WTC11 (cell line): ENCODE measurements around the gene SLAMF7. TPM values are rescaled to one million over a fixed set of nuclear protein-coding genes. Genes with fewer than 3 reads are reported as not detected.

Experiments
- ATAC-seq: fragments of 200-7000 bp; cut with Tn5 transposase; 2 replicates; pipeline ENCODE4 v1.10.0; 2021; ENCODE audit warnings: mild to moderate bottlenecking, moderate library complexity
- CTCF ChIA-PET: fragments of 300-600 bp; sonication (Branson Sonifier 250); formaldehyde crosslinking; loops from one replicate; lab custom pipeline; 2021; ENCODE audit warnings: antibody characterized with exemption; lab: Charles Lee
- POLR2A ChIA-PET: fragments of 350-600 bp; sonication (Branson Sonifier 250); formaldehyde crosslinking; loops from one replicate; lab custom pipeline; 2021; ENCODE audit warnings: antibody characterized with exemption; lab: Charles Lee
- DNase-seq: peaks from one replicate; pipeline ENCODE4 v3.0.0; 2021; ENCODE audit warnings: low spot score
- H3K27ac Mint-ChIP-seq: 2 replicates; pipeline ENCODE4 v1.8.0; 2021; ENCODE audit warnings: mixed read lengths
- H3K27me3 Mint-ChIP-seq: 2 replicates; pipeline ENCODE4 v1.8.0; 2021; ENCODE audit warnings: low read depth, mild to moderate bottlenecking, moderate library complexity, mixed read lengths
- H3K36me3 Mint-ChIP-seq: 2 replicates; pipeline ENCODE4 v1.8.0; 2021; ENCODE audit warnings: mixed read lengths
- H3K4me1 Mint-ChIP-seq: 2 replicates; pipeline ENCODE4 v1.8.0; 2022; ENCODE audit warnings: mixed read lengths
- H3K4me3 Mint-ChIP-seq: 2 replicates; pipeline ENCODE4 v1.8.0; 2021; ENCODE audit warnings: mild to moderate bottlenecking, moderate library complexity, mixed read lengths
- H3K9me3 Mint-ChIP-seq: 2 replicates; pipeline ENCODE4 v1.8.0; 2021; ENCODE audit warnings: mixed read lengths
- ATF1 ChIP-seq: sonication (generic); formaldehyde crosslinking; IDR thresholded peaks from 2 replicates; pipeline ENCODE4 v1.8.1; 2023; ENCODE audit warnings: mild to moderate bottlenecking, moderate library complexity, missing genetic modification reagents
- CBFB ChIP-seq: sonication (generic); formaldehyde crosslinking; IDR thresholded peaks from 2 replicates; pipeline ENCODE4 v1.8.1; 2022; ENCODE audit warnings: mild to moderate bottlenecking, low read depth, missing genetic modification reagents
- CREM ChIP-seq: sonication (generic); formaldehyde crosslinking; IDR thresholded peaks from 2 replicates; pipeline ENCODE4 v1.8.1; 2022; ENCODE audit warnings: mild to moderate bottlenecking, missing genetic modification reagents, moderate library complexity
- FOXJ3 ChIP-seq: sonication (generic); formaldehyde crosslinking; IDR thresholded peaks from 2 replicates; pipeline ENCODE4 v1.9.0; 2021; ENCODE audit warnings: missing genetic modification reagents, mild to moderate bottlenecking, borderline replicate concordance
- KAT7 ChIP-seq: sonication (generic); formaldehyde crosslinking; IDR thresholded peaks from 2 replicates; pipeline ENCODE4 v1.8.1; 2023; ENCODE audit warnings: missing genetic modification reagents, mild to moderate bottlenecking, borderline replicate concordance
- MYBL2 ChIP-seq: sonication (generic); formaldehyde crosslinking; IDR thresholded peaks from 2 replicates; pipeline ENCODE4 v1.8.1; 2023; ENCODE audit warnings: mild to moderate bottlenecking, moderate library complexity, missing genetic modification reagents
- NFE2L1 ChIP-seq: sonication (generic); formaldehyde crosslinking; IDR thresholded peaks from 2 replicates; pipeline ENCODE4 v1.8.1; 2023; ENCODE audit warnings: missing genetic modification reagents
- NR2C2 ChIP-seq: sonication (generic); formaldehyde crosslinking; IDR thresholded peaks from 2 replicates; pipeline ENCODE4 v1.8.0; 2022; ENCODE audit warnings: mild to moderate bottlenecking, missing genetic modification reagents
- NR3C1 ChIP-seq: sonication (generic); formaldehyde crosslinking; conservative IDR thresholded peaks from 2 replicates; pipeline ENCODE4 v1.8.1; 2023; ENCODE audit warnings: low read depth, mild to moderate bottlenecking, missing genetic modification reagents
- OVOL2 ChIP-seq: fragments of 250-450 bp; sonication (Bioruptor Pico); IDR thresholded peaks from 2 replicates; pipeline ENCODE4 v1.9.0; 2021; ENCODE audit warnings: mild to moderate bottlenecking, borderline replicate concordance
- ZNF121 ChIP-seq: sonication (generic); formaldehyde crosslinking; IDR thresholded peaks from 2 replicates; pipeline ENCODE4 v1.8.0; 2023; ENCODE audit warnings: missing genetic modification reagents
- ZNF396 ChIP-seq: fragments of 250-450 bp; sonication (Bioruptor Pico); IDR thresholded peaks from 2 replicates; pipeline ENCODE4 v1.8.0; 2021; ENCODE audit warnings: mild to moderate bottlenecking, moderate library complexity, borderline replicate concordance
- ZNF416 ChIP-seq: fragments of 250-450 bp; sonication (Bioruptor Pico); IDR thresholded peaks from 2 replicates; pipeline ENCODE4 v1.9.0; 2021; ENCODE audit warnings: mild to moderate bottlenecking, inconsistent platforms
- ZNF423 ChIP-seq: fragments of 250-450 bp; sonication (Bioruptor Pico); IDR thresholded peaks from 2 replicates; pipeline ENCODE4 v2.1.2; 2022; ENCODE audit warnings: mild to moderate bottlenecking, moderate library complexity
- total RNA-seq: library from RNA; stranded (reverse); gene quantifications from 3 replicates; pipeline ENCODE4 v1.2.3, GENCODE V29; 2021
- TF ChIP-seq, protein P1 (sequence below): sonication (generic); formaldehyde crosslinking; IDR thresholded peaks from 2 replicates; pipeline ENCODE4 v1.8.1; 2022; ENCODE audit warnings: missing genetic modification reagents, borderline replicate concordance
- TF ChIP-seq, protein P2 (sequence below): sonication (generic); formaldehyde crosslinking; IDR thresholded peaks from 2 replicates; pipeline ENCODE4 v1.8.1; 2022; ENCODE audit warnings: mild to moderate bottlenecking, moderate library complexity, missing genetic modification reagents
- TF ChIP-seq, protein P3 (sequence below): sonication (generic); formaldehyde crosslinking; IDR thresholded peaks from 2 replicates; pipeline ENCODE4 v1.8.0; 2022; ENCODE audit warnings: mild to moderate bottlenecking, missing genetic modification reagents
- TF ChIP-seq, protein P4 (sequence below): sonication (generic); formaldehyde crosslinking; IDR thresholded peaks from 2 replicates; pipeline ENCODE4 v1.8.0; 2022; ENCODE audit warnings: mild to moderate bottlenecking, missing genetic modification reagents
- TF ChIP-seq, protein P5 (sequence below): sonication (generic); formaldehyde crosslinking; IDR thresholded peaks from 2 replicates; pipeline ENCODE4 v1.8.1; 2023; ENCODE audit warnings: mild to moderate bottlenecking, missing genetic modification reagents
- TF ChIP-seq, protein P6 (sequence below): sonication (generic); formaldehyde crosslinking; IDR thresholded peaks from 2 replicates; pipeline ENCODE4 v1.8.0; 2023; ENCODE audit warnings: mild to moderate bottlenecking, missing genetic modification reagents
- TF ChIP-seq, protein P7 (sequence below): sonication (generic); formaldehyde crosslinking; IDR thresholded peaks from 2 replicates; pipeline ENCODE4 v1.8.0; 2023; ENCODE audit warnings: missing genetic modification reagents

The SLAMF7 gene
- total RNA-seq, 1 experiment from 2014 or later: 0.15 TPM

DNA sequence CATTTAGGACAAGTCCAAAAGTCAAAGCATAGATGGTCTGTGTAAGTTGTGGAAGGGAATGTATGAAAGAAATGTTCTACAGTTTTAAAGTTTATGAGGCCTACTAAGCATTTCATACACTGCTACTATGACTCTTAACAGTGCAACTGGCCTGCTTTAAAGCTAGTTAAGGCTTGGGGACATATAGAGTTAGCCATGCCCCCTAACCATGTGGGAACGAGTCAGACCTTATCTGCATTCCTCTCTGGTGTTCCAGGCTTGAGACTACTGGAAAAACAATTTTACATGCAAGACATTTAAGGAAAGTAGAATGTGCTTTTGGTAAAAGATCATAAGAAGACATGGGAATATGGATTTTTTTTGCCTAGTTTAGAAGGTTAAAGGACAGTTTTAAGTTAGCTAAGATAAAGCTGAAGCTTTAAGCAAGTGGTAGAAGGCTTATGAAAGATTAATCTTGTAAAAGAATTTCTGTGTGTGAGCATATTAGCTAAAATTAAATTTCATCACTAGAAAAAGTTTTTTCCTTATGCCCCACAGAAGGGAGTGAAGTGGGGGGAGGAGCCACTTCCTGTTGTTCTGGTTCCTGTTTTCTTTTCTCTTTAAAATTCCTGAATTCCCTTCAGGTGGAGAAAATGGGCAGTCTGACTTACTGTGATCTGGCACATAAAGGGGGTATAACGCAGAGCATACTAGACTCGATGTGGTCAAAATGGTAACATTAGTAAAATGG lies 18.5 kb upstream of the SLAMF7 start:
- Mint-ChIP-seq H3K36me3 (peaks cover 14% of the 10 kb centered on the region), H3K9me3 (peaks cover 19% of the 10 kb centered on the region)
- ChIA-PET POLR2A (no interaction called here), CTCF (no interaction called here)
- no peak for ATAC-seq
- TF ChIP-seq, protein P1, sequence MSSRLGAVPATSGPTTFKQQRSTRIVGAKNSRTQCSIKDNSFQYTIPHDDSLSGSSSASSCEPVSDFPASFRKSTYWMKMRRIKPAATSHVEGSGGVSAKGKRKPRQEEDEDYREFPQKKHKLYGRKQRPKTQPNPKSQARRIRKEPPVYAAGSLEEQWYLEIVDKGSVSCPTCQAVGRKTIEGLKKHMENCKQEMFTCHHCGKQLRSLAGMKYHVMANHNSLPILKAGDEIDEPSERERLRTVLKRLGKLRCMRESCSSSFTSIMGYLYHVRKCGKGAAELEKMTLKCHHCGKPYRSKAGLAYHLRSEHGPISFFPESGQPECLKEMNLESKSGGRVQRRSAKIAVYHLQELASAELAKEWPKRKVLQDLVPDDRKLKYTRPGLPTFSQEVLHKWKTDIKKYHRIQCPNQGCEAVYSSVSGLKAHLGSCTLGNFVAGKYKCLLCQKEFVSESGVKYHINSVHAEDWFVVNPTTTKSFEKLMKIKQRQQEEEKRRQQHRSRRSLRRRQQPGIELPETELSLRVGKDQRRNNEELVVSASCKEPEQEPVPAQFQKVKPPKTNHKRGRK (CRISPR knock-in tag): no peak
- TF ChIP-seq MYBL2 (no peak), KAT7 (no peak), OVOL2 (CRISPR knock-in tag) (no peak), NR2C2 (CRISPR knock-in tag) (no peak)
- TF ChIP-seq, protein P2, sequence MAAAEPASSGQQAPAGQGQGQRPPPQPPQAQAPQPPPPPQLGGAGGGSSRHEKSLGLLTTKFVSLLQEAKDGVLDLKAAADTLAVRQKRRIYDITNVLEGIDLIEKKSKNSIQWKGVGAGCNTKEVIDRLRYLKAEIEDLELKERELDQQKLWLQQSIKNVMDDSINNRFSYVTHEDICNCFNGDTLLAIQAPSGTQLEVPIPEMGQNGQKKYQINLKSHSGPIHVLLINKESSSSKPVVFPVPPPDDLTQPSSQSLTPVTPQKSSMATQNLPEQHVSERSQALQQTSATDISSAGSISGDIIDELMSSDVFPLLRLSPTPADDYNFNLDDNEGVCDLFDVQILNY (CRISPR knock-in tag): no peak
- TF ChIP-seq, all 79 proteins: peak for 0
- no peak for DNase-seq
- Mint-ChIP-seq H3K27me3 (no peaks in the 10 kb centered on the region; the same call in 1 of the 2 replicates), H3K4me3 (no peak overlapping the region), H3K4me1 (peaks cover 27% of the 10 kb centered on the region), H3K27ac (no peak overlapping the region)

DNA sequence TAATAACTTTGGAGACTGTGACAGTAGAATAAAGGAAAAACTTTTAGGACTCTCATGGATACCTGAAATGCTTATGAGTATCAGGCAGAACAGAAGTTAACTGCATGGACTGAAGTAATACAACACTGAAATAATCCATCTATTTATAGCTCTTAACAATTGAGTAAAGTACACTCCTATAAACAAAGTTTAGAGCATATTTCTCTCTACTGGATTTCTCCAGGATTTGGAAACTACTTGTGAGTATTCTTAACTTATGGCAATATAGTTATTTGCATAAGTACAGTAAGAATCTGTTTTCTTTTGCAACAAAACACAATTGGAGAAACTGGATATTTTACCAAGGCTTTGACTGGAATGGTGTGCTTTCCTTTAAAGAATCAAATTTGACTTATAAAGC lies 17.6 kb upstream of the SLAMF7 start:
- H3K27ac Mint-ChIP-seq: no peak overlapping the region
- ChIA-PET CTCF (no interaction called here), POLR2A (no interaction called here)
- H3K4me1 Mint-ChIP-seq: peaks cover 27% of the 10 kb centered on the region
- peaks cover 19% of the 10 kb centered on the region for H3K9me3 Mint-ChIP-seq
- ATAC-seq: no peak
- no peak overlapping the region for H3K4me3 Mint-ChIP-seq
- TF ChIP-seq NFE2L1 (CRISPR knock-in tag) (no peak), NR3C1 (CRISPR knock-in tag) (no peak), CREM (no peak), CBFB (no peak), KAT7 (no peak), ATF1 (CRISPR knock-in tag) (no peak), MYBL2 (no peak), FOXJ3 (CRISPR knock-in tag) (no peak), ZNF416 (CRISPR knock-in tag) (no peak), ZNF423 (no peak), ZNF121 (no peak), ZNF396 (CRISPR knock-in tag) (no peak)
- TF ChIP-seq, protein P3, sequence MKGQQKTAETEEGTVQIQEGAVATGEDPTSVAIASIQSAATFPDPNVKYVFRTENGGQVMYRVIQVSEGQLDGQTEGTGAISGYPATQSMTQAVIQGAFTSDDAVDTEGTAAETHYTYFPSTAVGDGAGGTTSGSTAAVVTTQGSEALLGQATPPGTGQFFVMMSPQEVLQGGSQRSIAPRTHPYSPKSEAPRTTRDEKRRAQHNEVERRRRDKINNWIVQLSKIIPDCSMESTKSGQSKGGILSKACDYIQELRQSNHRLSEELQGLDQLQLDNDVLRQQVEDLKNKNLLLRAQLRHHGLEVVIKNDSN (CRISPR knock-in tag): no peak
- TF ChIP-seq, protein P4, sequence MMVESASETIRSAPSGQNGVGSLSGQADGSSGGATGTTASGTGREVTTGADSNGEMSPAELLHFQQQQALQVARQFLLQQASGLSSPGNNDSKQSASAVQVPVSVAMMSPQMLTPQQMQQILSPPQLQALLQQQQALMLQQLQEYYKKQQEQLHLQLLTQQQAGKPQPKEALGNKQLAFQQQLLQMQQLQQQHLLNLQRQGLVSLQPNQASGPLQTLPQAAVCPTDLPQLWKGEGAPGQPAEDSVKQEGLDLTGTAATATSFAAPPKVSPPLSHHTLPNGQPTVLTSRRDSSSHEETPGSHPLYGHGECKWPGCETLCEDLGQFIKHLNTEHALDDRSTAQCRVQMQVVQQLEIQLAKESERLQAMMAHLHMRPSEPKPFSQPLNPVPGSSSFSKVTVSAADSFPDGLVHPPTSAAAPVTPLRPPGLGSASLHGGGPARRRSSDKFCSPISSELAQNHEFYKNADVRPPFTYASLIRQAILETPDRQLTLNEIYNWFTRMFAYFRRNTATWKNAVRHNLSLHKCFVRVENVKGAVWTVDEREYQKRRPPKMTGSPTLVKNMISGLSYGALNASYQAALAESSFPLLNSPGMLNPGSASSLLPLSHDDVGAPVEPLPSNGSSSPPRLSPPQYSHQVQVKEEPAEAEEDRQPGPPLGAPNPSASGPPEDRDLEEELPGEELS: no peak
- TF ChIP-seq, protein P5, sequence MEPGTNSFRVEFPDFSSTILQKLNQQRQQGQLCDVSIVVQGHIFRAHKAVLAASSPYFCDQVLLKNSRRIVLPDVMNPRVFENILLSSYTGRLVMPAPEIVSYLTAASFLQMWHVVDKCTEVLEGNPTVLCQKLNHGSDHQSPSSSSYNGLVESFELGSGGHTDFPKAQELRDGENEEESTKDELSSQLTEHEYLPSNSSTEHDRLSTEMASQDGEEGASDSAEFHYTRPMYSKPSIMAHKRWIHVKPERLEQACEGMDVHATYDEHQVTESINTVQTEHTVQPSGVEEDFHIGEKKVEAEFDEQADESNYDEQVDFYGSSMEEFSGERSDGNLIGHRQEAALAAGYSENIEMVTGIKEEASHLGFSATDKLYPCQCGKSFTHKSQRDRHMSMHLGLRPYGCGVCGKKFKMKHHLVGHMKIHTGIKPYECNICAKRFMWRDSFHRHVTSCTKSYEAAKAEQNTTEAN (CRISPR knock-in tag): no peak
- TF ChIP-seq, protein P6, sequence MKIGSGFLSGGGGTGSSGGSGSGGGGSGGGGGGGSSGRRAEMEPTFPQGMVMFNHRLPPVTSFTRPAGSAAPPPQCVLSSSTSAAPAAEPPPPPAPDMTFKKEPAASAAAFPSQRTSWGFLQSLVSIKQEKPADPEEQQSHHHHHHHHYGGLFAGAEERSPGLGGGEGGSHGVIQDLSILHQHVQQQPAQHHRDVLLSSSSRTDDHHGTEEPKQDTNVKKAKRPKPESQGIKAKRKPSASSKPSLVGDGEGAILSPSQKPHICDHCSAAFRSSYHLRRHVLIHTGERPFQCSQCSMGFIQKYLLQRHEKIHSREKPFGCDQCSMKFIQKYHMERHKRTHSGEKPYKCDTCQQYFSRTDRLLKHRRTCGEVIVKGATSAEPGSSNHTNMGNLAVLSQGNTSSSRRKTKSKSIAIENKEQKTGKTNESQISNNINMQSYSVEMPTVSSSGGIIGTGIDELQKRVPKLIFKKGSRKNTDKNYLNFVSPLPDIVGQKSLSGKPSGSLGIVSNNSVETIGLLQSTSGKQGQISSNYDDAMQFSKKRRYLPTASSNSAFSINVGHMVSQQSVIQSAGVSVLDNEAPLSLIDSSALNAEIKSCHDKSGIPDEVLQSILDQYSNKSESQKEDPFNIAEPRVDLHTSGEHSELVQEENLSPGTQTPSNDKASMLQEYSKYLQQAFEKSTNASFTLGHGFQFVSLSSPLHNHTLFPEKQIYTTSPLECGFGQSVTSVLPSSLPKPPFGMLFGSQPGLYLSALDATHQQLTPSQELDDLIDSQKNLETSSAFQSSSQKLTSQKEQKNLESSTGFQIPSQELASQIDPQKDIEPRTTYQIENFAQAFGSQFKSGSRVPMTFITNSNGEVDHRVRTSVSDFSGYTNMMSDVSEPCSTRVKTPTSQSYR (CRISPR knock-in tag): no peak
- TF ChIP-seq, protein P7, sequence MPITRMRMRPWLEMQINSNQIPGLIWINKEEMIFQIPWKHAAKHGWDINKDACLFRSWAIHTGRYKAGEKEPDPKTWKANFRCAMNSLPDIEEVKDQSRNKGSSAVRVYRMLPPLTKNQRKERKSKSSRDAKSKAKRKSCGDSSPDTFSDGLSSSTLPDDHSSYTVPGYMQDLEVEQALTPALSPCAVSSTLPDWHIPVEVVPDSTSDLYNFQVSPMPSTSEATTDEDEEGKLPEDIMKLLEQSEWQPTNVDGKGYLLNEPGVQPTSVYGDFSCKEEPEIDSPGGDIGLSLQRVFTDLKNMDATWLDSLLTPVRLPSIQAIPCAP (CRISPR knock-in tag): no peak
- TF ChIP-seq, protein P2 (CRISPR knock-in tag): no peak
- no peak for DNase-seq
- peaks cover 14% of the 10 kb centered on the region for H3K36me3 Mint-ChIP-seq
- no peaks in the 10 kb centered on the region; the same call in 1 of the 2 replicates for H3K27me3 Mint-ChIP-seq
